IPS-11a (cell line): ENCODE results near the gene ZC2HC1B.
"Not testable (repeated sequence)": the region's sequence is repeated elsewhere in the genome, so short reads cannot be mapped to it uniquely, and the experiment has no call there.

Experiments
- H3K4me3 ChIP-seq: one replicate; pipeline ENCODE4 v1.5.1; 2013; ENCODE audit warnings: low read depth, low read length, control low read depth

Gene ZC2HC1B

DNA sequence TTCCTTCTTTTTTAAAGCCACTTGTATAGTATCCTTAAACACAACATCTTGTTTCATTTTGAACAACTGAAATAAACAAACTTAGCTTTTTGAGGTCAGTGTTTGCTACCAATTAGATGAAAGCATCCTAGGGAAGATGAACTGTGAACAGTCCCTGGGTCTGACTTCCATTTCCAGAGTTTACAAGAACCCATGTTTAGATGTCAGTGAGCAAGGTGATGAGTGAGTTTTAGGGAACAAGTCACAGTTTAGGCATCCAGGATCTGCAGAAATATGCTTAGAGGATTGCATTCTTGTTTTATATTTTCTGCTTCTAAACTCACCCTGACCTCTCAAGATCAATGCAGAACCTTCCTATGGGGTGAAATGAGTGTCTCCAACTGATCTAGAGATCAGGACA is 3.0 kb downstream of the ZC2HC1B start:
- no peak overlapping the region for H3K4me3 ChIP-seq

GRCh38 chr6:143868808-143869207 is 4.5 kb downstream of the ZC2HC1B start:
- not testable (repeated sequence) for H3K4me3 ChIP-seq

DNA sequence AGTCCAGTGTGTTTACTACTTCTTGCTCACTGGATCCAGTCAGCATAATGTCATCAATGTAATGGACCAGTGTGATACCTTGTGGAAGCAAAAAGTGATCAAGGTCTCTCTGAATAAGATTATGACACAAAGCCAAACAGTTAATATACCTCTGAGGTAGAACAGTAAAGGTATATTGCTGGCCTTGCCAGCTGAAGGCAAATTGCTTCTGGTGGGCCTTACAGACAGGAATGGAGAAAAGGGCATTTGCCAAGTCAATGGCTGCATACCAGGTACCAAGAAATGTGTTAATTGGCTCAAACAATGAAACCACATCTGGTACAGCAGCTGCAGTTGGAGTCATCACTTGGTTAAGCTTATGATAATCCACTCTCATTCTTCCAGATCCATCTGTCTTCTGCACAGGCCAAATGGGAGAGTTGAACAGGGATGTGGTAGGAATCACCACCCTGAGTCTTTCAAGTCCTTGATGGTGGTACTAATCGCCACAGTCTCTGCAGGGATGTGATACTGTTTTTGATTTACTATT is 7.0 kb downstream of the ZC2HC1B start:
- H3K4me3 ChIP-seq = not testable (repeated sequence)

- H3K4me3 ChIP-seq = no peak overlapping the region
These were observed 7.9 kb downstream of the ZC2HC1B start for GRCh38 chr6:143872201-143872600.

- H3K4me3 ChIP-seq = not testable (repeated sequence)
These were observed 9.3 kb downstream of the ZC2HC1B start for GRCh38 chr6:143873600-143873999.

GRCh38 chr6:143874503-143874902 is 10.2 kb downstream of the ZC2HC1B start:
- H3K4me3 ChIP-seq = not testable (repeated sequence)

DNA sequence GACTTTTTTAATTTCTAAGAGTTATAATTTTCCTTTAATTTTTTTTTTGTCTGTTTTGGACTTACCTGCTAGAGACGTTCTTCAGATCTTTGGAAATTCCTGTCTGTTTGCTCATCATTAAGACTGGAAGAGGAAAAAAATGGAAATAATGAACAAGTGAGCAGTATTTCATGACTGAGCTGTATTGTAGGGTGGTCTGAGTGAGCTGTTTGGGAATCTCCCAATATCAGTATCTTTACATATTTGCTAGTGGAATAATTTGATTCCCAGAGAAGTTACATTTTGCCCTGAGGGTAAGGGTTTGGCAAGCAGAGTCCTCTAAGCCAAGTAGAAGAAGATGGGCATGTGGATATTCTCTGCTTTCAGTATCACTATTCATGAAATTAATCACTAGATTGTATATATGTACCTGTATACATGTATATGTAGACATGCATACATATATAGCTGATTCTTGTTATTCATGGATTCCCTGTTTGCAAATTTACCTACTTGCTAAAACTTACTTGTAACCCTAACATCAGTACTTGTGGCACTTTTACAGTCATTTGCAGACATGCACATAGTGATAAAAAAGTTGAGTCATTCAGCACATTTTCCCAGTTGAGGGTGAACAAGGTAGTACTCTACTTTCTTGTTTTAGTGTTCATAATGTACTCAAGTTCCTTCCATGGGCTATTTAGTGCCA is 13.5 kb downstream of the ZC2HC1B start:
- no peak overlapping the region for H3K4me3 ChIP-seq

DNA sequence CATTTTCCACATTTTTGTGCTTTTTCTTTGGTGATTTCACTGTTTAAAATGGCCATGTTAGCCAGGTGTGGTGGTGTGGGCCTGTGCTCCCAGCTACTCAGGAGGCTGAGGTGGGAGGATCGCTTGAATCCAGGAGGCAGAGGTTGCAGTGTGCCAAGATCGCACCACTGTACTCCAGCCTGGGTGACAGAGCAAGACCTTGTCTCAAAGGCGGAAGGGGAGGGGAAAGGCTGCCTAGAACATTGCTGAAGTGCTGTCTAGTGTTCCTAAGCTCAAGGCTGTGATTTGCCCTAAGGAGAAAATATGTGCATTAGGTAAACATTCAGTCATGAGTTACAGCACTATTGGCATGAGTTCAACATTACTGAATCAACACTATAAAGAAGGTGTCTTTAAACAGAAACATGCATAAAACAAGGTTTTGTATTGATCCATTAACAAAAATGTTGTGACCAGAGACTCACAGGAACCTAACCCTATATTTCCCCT is 14.0 kb downstream of the ZC2HC1B start:
- H3K4me3 ChIP-seq = no peak overlapping the region

DNA sequence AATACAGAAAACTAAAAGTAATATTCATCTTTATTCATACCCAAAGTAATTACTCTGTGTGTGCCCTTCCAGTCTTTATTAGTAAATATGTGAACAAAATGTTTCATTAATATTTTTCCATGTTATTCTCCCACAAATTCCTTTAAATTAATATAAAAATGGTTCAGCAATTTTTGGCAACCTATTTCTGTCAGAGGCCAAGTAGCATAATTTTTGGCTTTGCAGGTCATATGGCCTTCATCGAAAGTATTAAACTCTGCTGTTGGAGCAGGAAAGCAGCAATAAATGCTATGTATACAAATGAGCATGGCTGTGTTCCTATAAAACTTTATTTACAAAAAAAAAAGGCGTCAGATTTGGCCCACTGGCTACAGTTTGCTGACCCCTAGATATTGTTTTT is 16.1 kb downstream of the ZC2HC1B start:
- H3K4me3 ChIP-seq = no peak overlapping the region

- no peak overlapping the region for H3K4me3 ChIP-seq
These were observed 18.2 kb downstream of the ZC2HC1B start for GRCh38 chr6:143882401-143882930.

DNA sequence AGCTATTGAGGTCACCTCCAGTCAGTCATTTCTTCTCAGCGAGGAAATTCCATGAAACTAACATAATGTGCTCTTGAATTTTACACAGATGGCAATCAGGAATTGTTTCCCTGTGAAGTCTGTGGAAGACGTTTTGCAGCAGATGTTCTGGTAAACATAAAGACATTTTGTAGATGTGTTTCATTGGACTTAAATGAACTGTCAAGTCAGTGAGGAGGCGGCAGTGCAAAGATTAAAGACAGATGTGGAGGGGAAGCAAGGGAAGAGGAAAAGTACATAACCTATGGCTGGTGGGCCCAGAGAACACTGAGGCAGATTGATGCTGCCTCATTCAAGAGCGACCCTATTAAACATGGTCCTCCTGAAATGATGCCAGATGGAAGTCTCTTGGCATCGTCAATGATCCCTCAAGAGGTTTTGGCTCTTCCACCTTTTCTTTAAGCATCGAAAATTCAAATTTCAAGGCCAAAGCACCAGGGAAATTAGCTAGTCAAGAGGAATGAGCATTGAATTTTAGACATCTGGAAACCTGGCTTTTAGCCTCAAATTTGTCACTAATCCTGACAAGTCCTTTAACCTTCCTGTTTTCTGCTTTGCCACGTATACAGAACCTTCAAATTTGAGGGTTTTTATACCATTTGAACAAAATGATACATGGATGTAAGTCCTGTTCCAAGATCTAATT is 20.1 kb downstream of the ZC2HC1B start:
- no peak overlapping the region for H3K4me3 ChIP-seq

DNA sequence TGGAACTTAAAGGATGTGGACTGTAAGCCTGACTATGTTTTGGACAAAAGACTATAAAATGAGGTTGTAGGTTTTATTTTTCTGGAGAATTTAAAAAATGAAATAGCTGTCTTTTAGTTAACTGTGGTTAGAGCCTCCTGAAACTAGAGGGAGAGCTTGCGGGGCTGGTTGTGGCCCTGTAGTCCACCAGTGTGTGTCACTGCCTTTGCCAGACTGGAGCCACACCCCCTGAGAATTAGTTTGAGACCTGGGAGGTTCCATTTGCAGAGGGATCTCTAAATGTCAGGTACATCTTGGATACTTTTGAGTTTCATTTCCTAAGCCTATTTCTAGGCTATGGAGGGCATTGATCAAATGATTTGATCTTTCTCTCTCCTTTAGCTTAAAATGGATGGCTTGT is 20.8 kb downstream of the ZC2HC1B start:
- no peak overlapping the region for H3K4me3 ChIP-seq

GRCh38 chr6:143894655-143895054 is 30.4 kb downstream of the ZC2HC1B start:
- H3K4me3 ChIP-seq = no peak overlapping the region

DNA sequence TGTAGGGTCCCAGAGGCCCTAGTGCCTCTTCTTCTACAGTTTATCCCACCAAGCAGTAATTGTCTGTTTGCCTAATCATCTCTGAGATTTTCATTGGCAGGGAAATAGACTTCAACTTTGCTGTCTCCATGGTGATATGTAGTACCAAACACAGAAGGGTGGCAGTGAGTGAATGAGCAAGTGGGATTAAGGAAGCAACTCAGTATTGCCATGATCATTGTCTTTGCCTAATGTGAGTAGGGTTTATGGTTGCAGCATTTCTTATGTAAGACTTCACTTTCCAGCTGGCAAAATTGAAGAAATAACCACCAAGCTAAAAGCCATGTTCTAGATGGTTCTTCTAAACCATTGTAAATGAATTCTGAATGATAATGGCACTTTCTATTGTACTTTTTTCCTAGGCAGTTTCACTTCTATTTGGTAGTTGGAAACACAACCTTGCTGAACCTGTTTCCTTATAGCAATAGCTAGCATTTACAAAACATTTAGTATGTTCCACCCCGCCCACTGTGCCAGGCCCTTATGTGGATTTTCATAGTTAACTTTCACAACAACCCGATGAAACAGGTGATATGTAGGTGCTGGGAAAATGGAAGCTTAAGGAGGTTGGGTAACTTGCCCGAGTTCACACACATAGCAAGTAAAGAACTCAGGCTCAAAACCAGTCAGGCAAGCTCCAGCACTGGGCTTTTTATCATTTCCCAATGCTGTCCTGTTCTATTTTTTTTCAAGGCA is 32.0 kb downstream of the ZC2HC1B start:
- no peak overlapping the region for H3K4me3 ChIP-seq

- no peak overlapping the region for H3K4me3 ChIP-seq
These were observed 36.1 kb downstream of the ZC2HC1B start for GRCh38 chr6:143900358-143900757.

GRCh38 chr6:143901885-143902750 is 37.8 kb downstream of the ZC2HC1B start:
- H3K4me3 ChIP-seq = no peak overlapping the region

- H3K4me3 ChIP-seq = no peak overlapping the region
These were observed 38.6 kb downstream of the ZC2HC1B start for GRCh38 chr6:143902827-143903226.

DNA sequence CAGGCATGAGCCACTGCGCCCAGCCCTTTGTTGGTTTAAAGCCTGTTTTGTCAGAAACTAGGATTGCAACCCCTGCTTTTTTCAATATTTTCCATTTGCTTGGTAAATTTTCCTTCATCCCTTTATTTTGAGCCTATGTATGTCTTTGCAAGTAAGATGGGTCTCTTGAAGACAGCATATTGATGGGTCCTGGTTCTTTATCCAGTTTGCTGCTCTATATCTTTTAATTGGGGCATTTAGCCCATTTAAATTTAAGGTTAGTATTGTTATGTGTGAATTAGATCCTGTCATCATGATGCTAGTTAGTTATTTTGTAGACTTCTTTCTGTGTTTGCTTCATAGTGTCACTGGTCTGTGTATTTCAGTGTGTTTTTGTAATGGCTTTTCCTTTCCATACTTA is 46.8 kb downstream of the ZC2HC1B start:
- no peak overlapping the region for H3K4me3 ChIP-seq

DNA sequence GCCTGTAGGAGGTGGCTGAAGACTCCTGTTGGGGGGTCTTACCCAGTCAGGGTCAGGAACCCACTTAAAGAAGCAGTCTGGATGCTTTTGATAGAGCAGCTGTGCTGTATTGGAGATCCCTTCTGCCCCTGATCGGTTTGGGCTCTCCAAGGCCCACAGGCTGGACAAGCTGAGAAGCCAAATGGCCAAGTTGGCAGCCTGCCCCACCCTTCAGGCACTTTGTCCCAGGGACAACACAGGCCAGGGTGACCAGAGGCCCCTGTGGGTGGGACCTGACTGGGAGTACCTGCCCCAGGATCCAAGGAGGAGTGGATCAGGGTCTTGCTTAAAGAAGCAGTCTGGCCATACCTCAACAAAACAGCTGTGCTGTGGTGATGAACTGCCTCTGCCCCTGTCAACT is 48.4 kb downstream of the ZC2HC1B start:
- no peak overlapping the region for H3K4me3 ChIP-seq

GRCh38 chr6:143917026-143917425 is 52.8 kb downstream of the ZC2HC1B start:
- H3K4me3 ChIP-seq = not testable (repeated sequence)
